Naive thymus-derived CD4-positive, alpha-beta T cell (primary cell): ENCODE results near the gene RAP1A. TPM values are rescaled to one million over a fixed set of nuclear protein-coding genes. Genes with fewer than 3 reads are reported as not detected.

Experiments
- ATAC-seq: fragments of 150-1000 bp; cut with Tn5 transposase; 2 replicates; pipeline ENCODE4 v1.10.0; 2021; ENCODE audit warnings: mild to moderate bottlenecking, moderate library complexity
- CTCF ChIA-PET: fragments of 350-600 bp; sonication (Branson Sonifier 250); formaldehyde crosslinking; loops from one replicate; lab custom pipeline; 2021; ENCODE audit warnings: antibody characterized with exemption; lab: Charles Lee
- POLR2A ChIA-PET: fragments of 350-600 bp; sonication (Branson Sonifier 250); formaldehyde crosslinking; loops from one replicate; lab custom pipeline; 2021; ENCODE audit warnings: antibody characterized with exemption, inconsistent platforms; lab: Charles Lee
- DNase-seq, 9 donors: peaks; one replicate each; pipeline versions ENCODE4 v3.0.0 to v3.0.0-alpha.2; 2020 to 2022; ENCODE audit warnings: mixed read lengths in 1 of 9
- H3K27ac ChIP-seq: one replicate; pipeline ENCODE4 v1.7.0; 2013; ENCODE audit warnings: mild to moderate bottlenecking, low read depth, low read length, moderate library complexity
- H3K27me3 ChIP-seq, 2 donors: one replicate each; pipeline ENCODE4 v1.7.0; 2013; ENCODE audit warnings: low read length in 2 of 2, mild to moderate bottlenecking in 2 of 2, moderate library complexity in 2 of 2; ENCODE audit not compliant: control insufficient read depth in 2 of 2, insufficient read depth in 2 of 2
- H3K36me3 ChIP-seq, 3 experiments: 1 replicate in 2 of 3; 2 replicates in 1 of 3; pipeline ENCODE4 v1.7.0; 2013; ENCODE audit warnings: low read length in 3 of 3, mild to moderate bottlenecking in 3 of 3, moderate library complexity in 1 of 3; ENCODE audit not compliant: insufficient read depth in 3 of 3, control insufficient read depth in 2 of 3
- H3K4me1 ChIP-seq, 2 donors: one replicate each; pipeline ENCODE4 v1.7.0; 2013; ENCODE audit warnings: low read length in 2 of 2, mild to moderate bottlenecking in 2 of 2, moderate library complexity in 1 of 2; ENCODE audit not compliant: control insufficient read depth in 2 of 2, insufficient read depth in 2 of 2
- H3K4me3 ChIP-seq: 2 replicates; pipeline ENCODE4 v1.7.0; 2013; ENCODE audit warnings: mild to moderate bottlenecking, low read length
- H3K9me3 ChIP-seq, 3 experiments: 1 replicate in 2 of 3; 2 replicates in 1 of 3; pipeline ENCODE4 v1.7.0; 2013; ENCODE audit warnings: low read length in 3 of 3; ENCODE audit not compliant: control insufficient read depth in 2 of 3
- H3K27ac Mint-ChIP-seq, 9 donors: one replicate each; pipeline ENCODE4 v1.8.0; 2020 to 2022; ENCODE audit warnings: mixed read lengths in 9 of 9, mild to moderate bottlenecking in 8 of 9, moderate library complexity in 5 of 9, inconsistent platforms in 2 of 9
- H3K27me3 Mint-ChIP-seq, 5 donors: one replicate each; pipeline ENCODE4 v1.8.0; 2021 to 2022; ENCODE audit warnings: mixed read lengths in 5 of 5, mild to moderate bottlenecking in 1 of 5
- H3K36me3 Mint-ChIP-seq, 5 donors: one replicate each; pipeline ENCODE4 v1.8.0; 2020 to 2022; ENCODE audit warnings: mixed read lengths in 5 of 5, mild to moderate bottlenecking in 3 of 5, inconsistent platforms in 1 of 5
- H3K4me1 Mint-ChIP-seq, 7 donors: one replicate each; pipeline ENCODE4 v1.8.0; 2020 to 2022; ENCODE audit warnings: mixed read lengths in 7 of 7, mild to moderate bottlenecking in 3 of 7, inconsistent platforms in 1 of 7
- H3K4me3 Mint-ChIP-seq, 10 donors: one replicate each; pipeline ENCODE4 v1.8.0; 2020 to 2022; ENCODE audit warnings: mild to moderate bottlenecking in 10 of 10, mixed read lengths in 10 of 10, moderate library complexity in 6 of 10, inconsistent platforms in 2 of 10
- H3K9me3 Mint-ChIP-seq, 11 donors: one replicate each; pipeline ENCODE4 v1.8.0; 2020 to 2022; ENCODE audit warnings: mixed read lengths in 11 of 11, mild to moderate bottlenecking in 4 of 11, inconsistent platforms in 1 of 11, moderate library complexity in 1 of 11
- intact Hi-C, 2 donors: fragments of 100-400 bp; cut with micrococcal nuclease; formaldehyde crosslinking; loops; one replicate each; pipeline ENCODE4 v1.15.1; 2023
- polyA plus RNA-seq, 2 donors: library from polyadenylated mRNA; unstranded; fragments of 300-500 nt; fragmentation: Illumina TruSeq; gene quantifications; one replicate each; pipeline ENCODE4 v1.2.3, GENCODE V29; 2021
- total RNA-seq, 6 experiments: library from RNA in 5 of 6; stranded (reverse) in 5 of 6; gene quantifications; 1 replicate in 5 of 6; 2 replicates in 1 of 6; pipeline ENCODE4 v1.2.3 and lab custom pipeline; 2021 to 2026

RAP1A gene
- total and polyA plus RNA-seq, 7 experiments from 2014 or later = 37.6 to 183 (median 100) TPM

DNA sequence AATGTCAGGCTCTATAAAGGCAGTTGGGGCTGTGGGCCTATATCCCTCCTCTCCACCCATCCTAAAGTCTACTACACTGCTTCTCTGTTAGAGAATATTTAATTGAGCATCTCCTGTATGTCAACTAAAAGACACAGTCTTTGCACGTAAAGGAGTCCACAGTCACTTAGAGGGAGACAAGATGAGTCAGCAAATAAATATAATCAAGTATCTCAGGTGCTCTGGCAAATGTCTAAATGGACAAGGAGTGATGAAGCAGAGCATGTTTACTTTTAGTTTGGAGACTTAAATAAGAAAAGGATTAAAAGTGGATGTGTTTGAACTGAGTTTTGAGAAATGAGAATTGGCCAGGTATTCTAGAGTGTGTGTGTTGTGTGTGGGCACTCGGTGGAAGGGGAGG, 41.8 kb upstream of the RAP1A start:
- Mint-ChIP-seq H3K27ac (peak overlapping the region in 1 of 9 donors; percentile 19), H3K4me3 (no peak overlapping the region), H3K36me3 (peaks cover 0 to 3% (median 0%) of the 10 kb centered on the region in 5 donors), H3K27me3 (no peaks in the 10 kb centered on the region), H3K4me1 (peaks cover 0 to 12% (median 7%) of the 10 kb centered on the region in 7 donors), H3K9me3 (no peaks in the 10 kb centered on the region)
- H3K27ac ChIP-seq = no peak overlapping the region
- DNase-seq (no peak), ATAC-seq (no peak)
- CTCF ChIA-PET = no interaction called here
- no peaks in the 10 kb centered on the region for H3K9me3 ChIP-seq
- no peaks in the 10 kb centered on the region for H3K36me3 ChIP-seq
- H3K4me1 ChIP-seq = peaks cover 0 to 6% of the 10 kb centered on the region in 2 donors
- POLR2A ChIA-PET = interaction anchor here (0.8 kb wide), 1 partner anchor 9 kb away, joined by 3 read pairs; no protein-coding TSS in a partner anchor
- no peak overlapping the region for H3K4me3 ChIP-seq
- intact Hi-C loops = no loop called here
- H3K27me3 ChIP-seq = no peaks in the 10 kb centered on the region

- ChIA-PET POLR2A (interaction anchor here (0.6 to 2.0 kb wide), 7 partner anchors 9 to 95 kb away, joined by 4 to 12 read pairs (median 5); no protein-coding TSS in a partner anchor), CTCF (no interaction called here)
- DNase-seq = no peak
- no peak overlapping the region for H3K27ac ChIP-seq
- intact Hi-C loops = no loop called here
- no peaks in the 10 kb centered on the region for H3K27me3 Mint-ChIP-seq
- H3K4me3 ChIP-seq = no peak overlapping the region
- H3K27ac Mint-ChIP-seq = no peak overlapping the region
- peaks cover 0 to 17% (median 7%) of the 10 kb centered on the region in 7 donors for H3K4me1 Mint-ChIP-seq
- no peak overlapping the region for H3K4me3 Mint-ChIP-seq
- H3K9me3 ChIP-seq = no peaks in the 10 kb centered on the region
- no peaks in the 10 kb centered on the region for H3K9me3 Mint-ChIP-seq
- peaks cover 0 to 3% (median 0%) of the 10 kb centered on the region in 5 donors for H3K36me3 Mint-ChIP-seq
- H3K36me3 ChIP-seq = no peaks in the 10 kb centered on the region
- no peaks in the 10 kb centered on the region for H3K27me3 ChIP-seq
- H3K4me1 ChIP-seq = peaks cover 0 to 9% of the 10 kb centered on the region in 2 donors
- no peak for ATAC-seq
Measured at GRCh38 chr1:111581166-111581565, 38.4 kb upstream of the RAP1A start.

GRCh38 chr1:111582016-111582415, 37.6 kb upstream of the RAP1A start:
- Mint-ChIP-seq H3K36me3 (peaks cover 0 to 3% (median 0%) of the 10 kb centered on the region in 5 donors), H3K4me3 (no peak overlapping the region), H3K9me3 (no peaks in the 10 kb centered on the region), H3K4me1 (peaks cover 0 to 22% (median 7%) of the 10 kb centered on the region in 7 donors), H3K27me3 (no peaks in the 10 kb centered on the region), H3K27ac (no peak overlapping the region)
- peaks cover 0 to 9% of the 10 kb centered on the region in 2 donors for H3K4me1 ChIP-seq
- H3K36me3 ChIP-seq = no peaks in the 10 kb centered on the region
- CTCF ChIA-PET = interaction anchor here (0.5 to 0.8 kb wide), 2 partner anchors 187 to 1265 kb away, joined by 3 to 5 read pairs; no protein-coding TSS in a partner anchor
- no peaks in the 10 kb centered on the region for H3K9me3 ChIP-seq
- POLR2A ChIA-PET = interaction anchor here (0.6 to 2.0 kb wide), 7 partner anchors 9 to 83 kb away, joined by 3 to 12 read pairs (median 4); no protein-coding TSS in a partner anchor
- H3K4me3 ChIP-seq = no peak overlapping the region
- ATAC-seq (no peak), DNase-seq (no peak)
- no peaks in the 10 kb centered on the region for H3K27me3 ChIP-seq
- intact Hi-C loops = no loop called here
- no peak overlapping the region for H3K27ac ChIP-seq

- Histone ChIP-seq H3K4me1 (peaks cover 5 to 9% of the 10 kb centered on the region in 2 donors), H3K27ac (no peak overlapping the region), H3K9me3 (no peaks in the 10 kb centered on the region), H3K36me3 (no peaks in the 10 kb centered on the region), H3K4me3 (no peak overlapping the region), H3K27me3 (no peaks in the 10 kb centered on the region)
- H3K4me1 Mint-ChIP-seq = peaks cover 0 to 19% (median 7%) of the 10 kb centered on the region in 7 donors
- ChIA-PET POLR2A (interaction anchor here (0.6 to 2.0 kb wide), 6 partner anchors 10 to 1913 kb away, joined by 3 to 12 read pairs (median 5); no protein-coding TSS in a partner anchor), CTCF (interaction anchor here (0.5 to 0.6 kb wide), 2 partner anchors 28 to 105 kb away, joined by 3 read pairs; no protein-coding TSS in a partner anchor)
- ATAC-seq (no peak), DNase-seq (no peak)
- peaks cover 0 to 2% (median 0%) of the 10 kb centered on the region in 5 donors for H3K36me3 Mint-ChIP-seq
- H3K9me3 Mint-ChIP-seq = no peaks in the 10 kb centered on the region
- H3K4me3 Mint-ChIP-seq = no peak overlapping the region
- H3K27me3 Mint-ChIP-seq = no peaks in the 10 kb centered on the region
- intact Hi-C loops = no loop called here
- no peak overlapping the region for H3K27ac Mint-ChIP-seq
Measured at GRCh38 chr1:111582644-111583618, 36.7 kb upstream of the RAP1A start.

DNA sequence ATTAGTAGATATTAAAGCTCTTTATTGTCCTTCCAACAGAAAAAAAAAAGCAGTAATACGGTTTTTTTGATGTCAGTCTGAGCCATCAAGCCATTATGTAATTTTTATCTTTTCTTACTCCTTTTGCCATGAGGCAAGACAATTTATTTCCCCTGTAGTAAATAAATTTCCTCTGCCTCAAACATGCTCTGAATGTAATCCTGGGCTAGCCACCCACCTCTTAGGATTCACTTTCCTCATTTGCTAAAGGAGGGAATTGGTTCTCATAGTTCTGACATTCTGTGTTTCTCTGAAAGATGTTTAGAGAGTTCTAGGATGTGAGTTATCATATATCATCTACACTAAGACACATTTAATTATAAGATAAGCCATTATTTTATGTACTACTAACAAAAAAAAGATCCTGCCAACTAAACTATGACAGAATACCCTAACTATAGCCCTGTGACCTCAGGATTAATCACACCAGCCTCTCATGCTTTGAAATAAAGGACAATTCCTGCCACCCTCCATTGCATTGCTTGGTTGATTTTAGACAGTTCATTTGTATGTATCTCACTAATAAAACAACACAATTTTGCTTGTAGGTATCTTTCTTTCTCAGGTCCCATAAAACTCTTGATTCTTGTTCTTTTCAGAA, 34.0 kb upstream of the RAP1A start:
- ATAC-seq (no peak), DNase-seq (no peak)
- Histone ChIP-seq H3K36me3 (no peaks in the 10 kb centered on the region), H3K4me3 (no peak overlapping the region), H3K4me1 (peaks cover 9 to 11% of the 10 kb centered on the region in 2 donors), H3K9me3 (no peaks in the 10 kb centered on the region), H3K27ac (no peak overlapping the region), H3K27me3 (no peaks in the 10 kb centered on the region)
- POLR2A ChIA-PET = interaction anchor here (1.1 kb wide), 1 partner anchor 17 kb away, joined by 4 read pairs; no protein-coding TSS in a partner anchor
- CTCF ChIA-PET = interaction anchor here (0.6 to 1.3 kb wide), 2 partner anchors 20 to 337 kb away, joined by 3 to 4 read pairs; no protein-coding TSS in a partner anchor
- intact Hi-C loops = no loop called here
- Mint-ChIP-seq H3K4me1 (peaks cover 0 to 24% (median 1%) of the 10 kb centered on the region in 7 donors), H3K27ac (no peak overlapping the region), H3K4me3 (no peak overlapping the region), H3K27me3 (no peaks in the 10 kb centered on the region), H3K36me3 (no peaks in the 10 kb centered on the region), H3K9me3 (no peaks in the 10 kb centered on the region)

- intact Hi-C loops = no loop called here
- no peaks in the 10 kb centered on the region for H3K27me3 Mint-ChIP-seq
- H3K27ac Mint-ChIP-seq = no peak overlapping the region
- CTCF ChIA-PET = interaction anchor here (0.6 kb wide), 2 partner anchors 36 to 337 kb away, joined by 3 read pairs; no protein-coding TSS in a partner anchor
- Histone ChIP-seq H3K36me3 (no peaks in the 10 kb centered on the region), H3K27ac (no peak overlapping the region), H3K9me3 (no peaks in the 10 kb centered on the region), H3K4me3 (no peak overlapping the region), H3K4me1 (peaks cover 9 to 11% of the 10 kb centered on the region in 2 donors), H3K27me3 (no peaks in the 10 kb centered on the region)
- H3K36me3 Mint-ChIP-seq = no peaks in the 10 kb centered on the region
- H3K4me1 Mint-ChIP-seq = peaks cover 0 to 27% (median 1%) of the 10 kb centered on the region in 7 donors
- no peaks in the 10 kb centered on the region for H3K9me3 Mint-ChIP-seq
- ATAC-seq = no peak
- POLR2A ChIA-PET = interaction anchor here (1.3 kb wide), 1 partner anchor 18 kb away, joined by 6 read pairs; no protein-coding TSS in a partner anchor
- no peak overlapping the region for H3K4me3 Mint-ChIP-seq
- no peak for DNase-seq
Measured at GRCh38 chr1:111586112-111586511, 33.5 kb upstream of the RAP1A start.
